Progenitor cell of endocrine pancreas (in vitro differentiated cells): ENCODE results near the gene FAM50A. TPM values are rescaled to one million over a fixed set of nuclear protein-coding genes. Genes with fewer than 3 reads are reported as not detected.

Experiments used
- DNase-seq: peaks from one replicate; pipeline ENCODE4 v3.0.0; 2021; ENCODE audit warnings: low spot score; ENCODE audit not compliant: unreplicated experiment
- H3K27ac Mint-ChIP-seq: 2 replicates; pipeline ENCODE4 v1.8.0; 2021; ENCODE audit warnings: mild to moderate bottlenecking, moderate library complexity, mixed read lengths
- H3K27me3 Mint-ChIP-seq: 2 replicates; pipeline ENCODE4 v1.8.0; 2021; ENCODE audit warnings: mixed read lengths
- H3K36me3 Mint-ChIP-seq: 2 replicates; pipeline ENCODE4 v1.8.0; 2022; ENCODE audit warnings: mixed read lengths; ENCODE audit not compliant: insufficient read depth
- H3K4me1 Mint-ChIP-seq: 2 replicates; pipeline ENCODE4 v1.8.0; 2021; ENCODE audit warnings: low read depth, mixed read lengths
- H3K4me3 Mint-ChIP-seq: 2 replicates; pipeline ENCODE4 v1.8.0; 2021; ENCODE audit warnings: low read depth, mild to moderate bottlenecking, moderate library complexity, mixed read lengths
- H3K9me3 Mint-ChIP-seq: 2 replicates; pipeline ENCODE4 v1.8.0; 2021; ENCODE audit warnings: low read depth, mixed read lengths
- total RNA-seq: library from RNA; stranded (reverse); gene quantifications from 2 replicates; pipeline ENCODE4 v1.2.1, GENCODE V29; 2021
- TF ChIP-seq, protein P1 (sequence below): fragments of 200-600 bp; sonication (generic); IDR thresholded peaks from one replicate; pipeline ENCODE4 v1.5.0; 2021; ENCODE audit warnings: antibody characterized with exemption, mild to moderate bottlenecking; ENCODE audit not compliant: unreplicated experiment

The FAM50A gene
- total RNA-seq, 1 donor from 2014 or later, result 65.8 TPM

DNA sequence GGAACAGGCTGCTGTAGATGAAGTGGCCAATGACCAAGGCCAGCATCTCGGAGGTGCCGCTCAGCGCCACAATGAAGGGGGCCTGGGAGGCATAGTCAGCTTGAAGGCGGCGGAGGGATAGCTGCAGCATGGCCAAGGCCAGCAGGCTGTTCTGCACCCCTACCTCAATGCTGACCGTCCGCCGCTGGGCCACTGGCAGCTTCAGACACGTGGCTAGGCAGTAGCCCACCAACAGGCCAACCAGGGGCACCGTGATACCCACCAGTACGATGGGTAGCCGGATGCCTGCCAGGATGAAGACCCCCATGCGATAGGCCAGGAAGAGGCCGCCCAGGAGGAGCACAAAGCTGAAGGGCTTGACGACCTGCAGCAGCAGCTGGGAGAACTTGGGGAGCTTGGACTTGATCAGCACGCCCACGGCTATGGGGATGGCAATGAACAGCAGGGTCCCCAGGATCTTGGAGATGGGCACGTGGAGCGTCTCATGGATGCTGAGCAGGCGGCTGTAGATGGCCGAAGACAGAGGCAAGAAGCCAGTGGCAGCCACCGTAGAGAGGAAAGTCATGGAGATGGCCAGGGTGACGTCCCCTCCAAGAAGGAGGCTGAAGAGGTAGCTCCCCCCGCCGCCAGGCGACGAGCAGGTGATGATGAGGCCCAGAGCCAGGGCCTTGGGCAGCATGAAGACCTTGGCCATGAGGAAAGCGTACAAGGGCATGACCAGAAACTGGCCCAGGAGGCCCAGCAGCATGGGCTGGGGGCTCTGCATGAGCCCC is 43.8 kb downstream of the FAM50A start:
- Mint-ChIP-seq H3K4me3 (peak overlapping the region; percentile 73), H3K9me3 (peaks cover 4% of the 10 kb centered on the region), H3K4me1 (peaks cover 3% of the 10 kb centered on the region), H3K36me3 (peaks cover 3% of the 10 kb centered on the region), H3K27ac (no peak overlapping the region), H3K27me3 (no peaks in the 10 kb centered on the region)
- TF ChIP-seq, protein P1, sequence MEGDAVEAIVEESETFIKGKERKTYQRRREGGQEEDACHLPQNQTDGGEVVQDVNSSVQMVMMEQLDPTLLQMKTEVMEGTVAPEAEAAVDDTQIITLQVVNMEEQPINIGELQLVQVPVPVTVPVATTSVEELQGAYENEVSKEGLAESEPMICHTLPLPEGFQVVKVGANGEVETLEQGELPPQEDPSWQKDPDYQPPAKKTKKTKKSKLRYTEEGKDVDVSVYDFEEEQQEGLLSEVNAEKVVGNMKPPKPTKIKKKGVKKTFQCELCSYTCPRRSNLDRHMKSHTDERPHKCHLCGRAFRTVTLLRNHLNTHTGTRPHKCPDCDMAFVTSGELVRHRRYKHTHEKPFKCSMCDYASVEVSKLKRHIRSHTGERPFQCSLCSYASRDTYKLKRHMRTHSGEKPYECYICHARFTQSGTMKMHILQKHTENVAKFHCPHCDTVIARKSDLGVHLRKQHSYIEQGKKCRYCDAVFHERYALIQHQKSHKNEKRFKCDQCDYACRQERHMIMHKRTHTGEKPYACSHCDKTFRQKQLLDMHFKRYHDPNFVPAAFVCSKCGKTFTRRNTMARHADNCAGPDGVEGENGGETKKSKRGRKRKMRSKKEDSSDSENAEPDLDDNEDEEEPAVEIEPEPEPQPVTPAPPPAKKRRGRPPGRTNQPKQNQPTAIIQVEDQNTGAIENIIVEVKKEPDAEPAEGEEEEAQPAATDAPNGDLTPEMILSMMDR, result no peak
- no peak for DNase-seq

DNA sequence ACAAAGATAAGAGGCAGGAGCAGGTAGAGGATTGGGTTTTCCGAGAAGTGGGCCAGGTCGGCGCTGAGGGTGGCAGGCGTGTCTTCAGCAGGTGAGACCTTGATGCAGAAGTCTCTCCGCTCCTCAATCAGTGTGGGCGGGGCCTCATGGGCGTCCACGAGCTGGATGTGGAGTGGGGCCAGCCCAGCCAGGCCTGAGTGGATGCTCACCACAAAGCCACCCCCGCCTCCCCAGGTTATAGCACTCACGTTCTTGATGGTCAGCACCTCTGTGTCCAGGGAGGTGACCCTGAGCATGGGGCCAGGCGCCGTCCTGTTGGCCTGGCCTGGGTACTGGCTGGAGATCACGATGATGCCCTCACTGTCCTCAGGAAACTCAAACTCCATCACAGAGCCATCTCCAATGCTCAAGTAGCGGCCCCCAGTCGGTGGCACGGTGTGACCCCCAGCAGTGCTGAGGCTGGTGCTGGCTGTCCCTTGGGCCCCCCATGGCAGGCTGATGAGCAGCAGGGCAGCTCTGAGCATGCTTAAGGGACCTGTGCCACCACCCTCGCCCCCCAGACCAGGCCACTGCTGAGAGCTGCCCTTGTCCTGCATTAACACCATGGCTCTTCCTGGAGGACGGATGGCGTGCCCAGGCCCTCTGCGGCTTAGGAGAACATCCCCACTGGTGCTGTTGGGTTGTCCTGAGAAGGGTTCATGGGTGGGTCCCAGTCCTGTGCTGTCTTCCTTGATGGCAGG is 44.6 kb downstream of the FAM50A start:
- H3K4me1 Mint-ChIP-seq, result peaks cover 3% of the 10 kb centered on the region
- H3K9me3 Mint-ChIP-seq, result peaks cover 6% of the 10 kb centered on the region
- H3K36me3 Mint-ChIP-seq, result peaks cover 3% of the 10 kb centered on the region
- no peak overlapping the region for H3K27ac Mint-ChIP-seq
- TF ChIP-seq, protein P1, result no peak
- no peak for DNase-seq
- H3K4me3 Mint-ChIP-seq, result no peak overlapping the region
- no peaks in the 10 kb centered on the region for H3K27me3 Mint-ChIP-seq

DNA sequence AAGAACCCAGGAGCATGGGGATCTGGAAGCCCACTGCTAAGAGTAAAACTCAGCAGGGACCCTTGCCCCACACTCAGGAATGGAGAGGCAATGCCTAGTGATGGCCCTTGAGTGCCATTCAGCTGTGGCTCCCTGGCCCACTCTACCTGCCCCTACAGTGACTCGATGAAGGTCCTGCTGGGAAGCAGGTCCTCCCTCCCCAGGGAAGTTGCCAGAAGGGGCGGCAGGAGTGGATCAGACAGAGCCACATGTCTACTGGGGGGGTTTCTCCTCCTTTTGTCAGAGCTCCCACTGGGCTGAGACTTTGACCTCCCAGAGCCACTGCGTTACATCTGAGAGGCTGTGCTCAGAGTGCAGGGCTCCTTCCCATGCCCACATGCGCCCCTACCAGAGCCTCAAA is 45.2 kb downstream of the FAM50A start:
- no peak for DNase-seq
- no peaks in the 10 kb centered on the region for H3K27me3 Mint-ChIP-seq
- H3K27ac Mint-ChIP-seq, result no peak overlapping the region
- H3K4me3 Mint-ChIP-seq, result peak overlapping the region; percentile 74
- peaks cover 2% of the 10 kb centered on the region for H3K36me3 Mint-ChIP-seq
- TF ChIP-seq, protein P1, result no peak
- H3K9me3 Mint-ChIP-seq, result peaks cover 6% of the 10 kb centered on the region
- peaks cover 3% of the 10 kb centered on the region for H3K4me1 Mint-ChIP-seq

DNA sequence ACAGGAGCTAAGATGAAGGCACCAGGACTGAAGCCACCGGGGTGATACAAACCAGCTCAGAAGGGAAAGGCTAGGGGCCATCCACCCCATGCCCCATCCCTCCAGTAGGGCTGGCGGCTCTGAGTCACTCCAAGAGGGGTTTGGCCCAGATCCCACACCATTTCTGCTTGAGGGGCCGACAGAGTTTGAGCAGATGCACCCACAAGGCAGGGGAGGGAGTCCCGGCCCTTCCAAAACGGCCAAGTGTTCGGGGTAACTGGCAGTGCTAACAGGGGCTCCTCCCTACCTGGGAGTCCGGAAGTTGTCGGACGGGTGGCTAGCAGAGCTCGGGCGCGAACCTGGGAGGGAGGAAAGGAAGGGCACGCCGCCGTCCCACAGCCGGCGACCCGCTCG is 46.1 kb downstream of the FAM50A start:
- peaks cover 6% of the 10 kb centered on the region for H3K9me3 Mint-ChIP-seq
- TF ChIP-seq, protein P1, result no peak
- peak overlapping the region; percentile 74 for H3K4me3 Mint-ChIP-seq
- DNase-seq, result no peak
- H3K27me3 Mint-ChIP-seq, result no peaks in the 10 kb centered on the region
- H3K27ac Mint-ChIP-seq, result peak overlapping the region; percentile 84
- peaks cover 3% of the 10 kb centered on the region for H3K4me1 Mint-ChIP-seq
- H3K36me3 Mint-ChIP-seq, result peaks cover 2% of the 10 kb centered on the region

DNA sequence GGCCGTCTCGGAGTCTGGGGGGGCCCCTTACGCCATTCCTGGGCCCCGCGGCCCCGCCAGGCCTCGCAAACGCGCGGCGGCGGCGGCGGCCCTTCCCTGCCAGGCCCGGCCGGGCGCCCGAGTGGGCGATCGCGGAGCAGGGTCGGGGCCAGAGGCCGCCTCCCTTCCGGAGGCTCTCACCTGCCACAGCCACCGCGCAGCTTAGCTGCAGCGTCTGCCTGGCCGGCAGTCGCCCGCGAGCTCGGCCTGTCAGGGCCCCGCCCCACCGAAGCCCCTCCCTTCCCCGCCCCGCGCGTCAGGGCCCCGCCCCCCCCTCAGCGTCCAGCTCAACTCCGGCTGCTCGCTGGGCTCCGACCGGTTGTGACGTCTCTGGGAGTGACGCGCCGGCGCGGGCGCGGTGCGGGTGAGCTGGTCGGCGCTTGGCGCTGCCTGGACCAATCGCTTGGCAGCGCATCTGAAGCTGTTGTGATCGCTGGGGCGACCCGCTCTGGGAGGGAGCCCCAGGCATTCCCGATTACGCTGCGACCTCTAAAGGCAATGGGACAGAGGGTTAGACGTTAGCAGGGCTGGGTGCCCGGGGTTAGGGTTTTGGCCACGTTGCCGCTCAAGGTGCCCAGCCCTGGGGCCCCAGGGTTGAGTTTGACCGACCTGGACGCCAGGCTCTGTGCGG is 46.6 kb downstream of the FAM50A start, which contains the start of gene SLC10A3:
SLC10A3 (minus strand) TSS at position 216 of the 670 bp plus-strand sequence. CDS start 1,689 bp downstream, outside the sequence.
- H3K27ac Mint-ChIP-seq, result peak within 1 kb of the TSS; percentile 98
- H3K36me3 Mint-ChIP-seq, result peaks cover 2% of the 10 kb centered on the region
- TF ChIP-seq, protein P1, result no peak
- peaks cover 6% of the 10 kb centered on the region for H3K9me3 Mint-ChIP-seq
- peak within 1 kb of the TSS; percentile 78 for H3K4me3 Mint-ChIP-seq
- peaks cover 3% of the 10 kb centered on the region for H3K4me1 Mint-ChIP-seq
- H3K27me3 Mint-ChIP-seq, result no peaks in the 10 kb centered on the region
- peak; percentile 81 for DNase-seq
